Upper lobe of left lung (tissue), 4 donors: ENCODE results near the gene ZNF367.

Source experiments
- POLR2A ChIP-seq, 4 donors: fragments of 450-650 bp; IDR thresholded peaks; one replicate each; pipeline ENCODE4 v1.5.1; 2016 to 2017; ENCODE audit warnings: antibody characterized with exemption in 4 of 4, mild to moderate bottlenecking in 2 of 4
- TF ChIP-seq, protein P1 (sequence below), 6 experiments: fragments of 450-650 bp in 4 of 6; fragments of 200-600 bp in 2 of 6; sonication (generic) in 2 of 6; IDR thresholded peaks; one replicate each; pipeline ENCODE4 v1.5.1; 2016 to 2019; ENCODE audit warnings: antibody characterized with exemption in 6 of 6

- no peak for TF ChIP-seq POLR2A (IDR thresholded peaks at IDR 0.05)
- TF ChIP-seq, protein P1, sequence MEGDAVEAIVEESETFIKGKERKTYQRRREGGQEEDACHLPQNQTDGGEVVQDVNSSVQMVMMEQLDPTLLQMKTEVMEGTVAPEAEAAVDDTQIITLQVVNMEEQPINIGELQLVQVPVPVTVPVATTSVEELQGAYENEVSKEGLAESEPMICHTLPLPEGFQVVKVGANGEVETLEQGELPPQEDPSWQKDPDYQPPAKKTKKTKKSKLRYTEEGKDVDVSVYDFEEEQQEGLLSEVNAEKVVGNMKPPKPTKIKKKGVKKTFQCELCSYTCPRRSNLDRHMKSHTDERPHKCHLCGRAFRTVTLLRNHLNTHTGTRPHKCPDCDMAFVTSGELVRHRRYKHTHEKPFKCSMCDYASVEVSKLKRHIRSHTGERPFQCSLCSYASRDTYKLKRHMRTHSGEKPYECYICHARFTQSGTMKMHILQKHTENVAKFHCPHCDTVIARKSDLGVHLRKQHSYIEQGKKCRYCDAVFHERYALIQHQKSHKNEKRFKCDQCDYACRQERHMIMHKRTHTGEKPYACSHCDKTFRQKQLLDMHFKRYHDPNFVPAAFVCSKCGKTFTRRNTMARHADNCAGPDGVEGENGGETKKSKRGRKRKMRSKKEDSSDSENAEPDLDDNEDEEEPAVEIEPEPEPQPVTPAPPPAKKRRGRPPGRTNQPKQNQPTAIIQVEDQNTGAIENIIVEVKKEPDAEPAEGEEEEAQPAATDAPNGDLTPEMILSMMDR (IDR thresholded peaks at IDR 0.05), result no peak
Measured at GRCh38 chr9:96467784-96468183, 49.6 kb upstream of the ZNF367 start.
